HG03460 (cell line): ENCODE data around the gene KRTAP10-5.
"Not testable (repeated sequence)": the region's sequence is repeated elsewhere in the genome, so short reads cannot be mapped to it uniquely, and the experiment has no call there.

Experiments used
- ATAC-seq: cut with Tn5 transposase; IDR thresholded peaks from one replicate; pipeline ENCODE4 v1.9.1; 2021; ENCODE audit not compliant: unreplicated experiment

The KRTAP10-5 gene

DNA sequence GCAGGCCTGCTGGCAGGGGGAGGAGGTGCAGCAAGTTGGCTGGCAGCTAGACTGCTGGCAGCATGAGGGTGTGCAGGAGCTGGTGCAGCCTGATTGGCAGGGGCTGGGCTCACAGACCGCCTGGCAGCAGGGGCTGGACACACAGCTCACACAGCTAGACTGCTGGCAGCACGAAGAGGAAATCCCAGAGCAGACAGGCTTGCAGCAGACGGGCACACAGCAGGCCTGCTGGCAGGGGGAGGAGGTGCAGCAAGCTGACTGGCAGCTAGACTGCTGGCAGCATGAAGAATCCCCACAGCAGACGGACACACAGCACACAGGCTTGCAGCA lies 11.4 kb upstream of the KRTAP10-5 start:
- ATAC-seq: not testable (repeated sequence)

GRCh38 chr21:44590897-44591800 lies 10.7 kb upstream of the KRTAP10-5 start:
- ATAC-seq: not testable (repeated sequence)

DNA sequence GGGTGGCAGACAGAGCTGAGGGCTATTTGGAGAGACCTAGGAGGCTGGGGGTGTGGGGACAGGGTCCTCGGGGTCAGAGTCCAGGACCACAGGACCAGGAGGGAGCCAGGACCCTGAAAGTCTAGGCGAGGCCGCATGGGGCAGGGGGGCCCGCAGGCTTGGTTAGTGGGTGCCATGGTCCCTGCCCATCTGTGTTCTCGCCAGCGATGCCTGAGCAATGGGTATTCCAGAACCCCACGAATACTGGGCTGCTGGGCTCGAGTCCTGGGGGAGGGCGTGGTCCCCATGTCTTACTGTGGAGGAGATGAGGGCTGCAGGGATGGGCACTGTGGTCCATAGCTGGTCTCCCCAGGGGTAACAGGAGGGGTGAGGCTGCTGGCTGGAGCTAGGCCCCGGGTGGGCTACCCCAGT lies 9.9 kb upstream of the KRTAP10-5 start:
- ATAC-seq: no peak

- ATAC-seq: no peak
These were observed 9.3 kb upstream of the KRTAP10-5 start for GRCh38 chr21:44589586-44590305.

- ATAC-seq: no peak
These were observed 8.7 kb upstream of the KRTAP10-5 start for GRCh38 chr21:44589094-44589493.

GRCh38 chr21:44585892-44586291 lies 5.5 kb upstream of the KRTAP10-5 start:
- ATAC-seq: no peak

DNA sequence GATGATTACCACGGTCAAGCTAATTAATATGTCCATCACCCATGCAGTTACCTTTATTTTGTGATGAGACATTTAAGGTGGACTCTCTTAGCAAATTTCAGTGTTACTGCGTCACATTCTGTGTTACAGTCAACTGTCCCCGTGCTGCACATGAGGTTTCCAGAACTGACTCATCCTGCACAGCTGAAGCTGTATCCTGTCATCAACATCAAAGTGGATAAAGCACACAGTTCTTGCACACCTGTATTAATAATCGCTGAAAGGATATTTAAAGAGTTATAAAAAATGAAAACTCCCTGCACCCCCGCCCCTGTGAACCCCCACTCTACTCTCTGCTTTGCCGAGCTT lies 3.4 kb upstream of the KRTAP10-5 start:
- no peak for ATAC-seq

GRCh38 chr21:44583089-44583799 lies 2.8 kb upstream of the KRTAP10-5 start:
- no peak for ATAC-seq

GRCh38 chr21:44582055-44582454 lies 1.7 kb upstream of the KRTAP10-5 start:
- no peak for ATAC-seq

GRCh38 chr21:44581158-44581557 lies 754 bp upstream of the KRTAP10-5 start:
- no peak for ATAC-seq

DNA sequence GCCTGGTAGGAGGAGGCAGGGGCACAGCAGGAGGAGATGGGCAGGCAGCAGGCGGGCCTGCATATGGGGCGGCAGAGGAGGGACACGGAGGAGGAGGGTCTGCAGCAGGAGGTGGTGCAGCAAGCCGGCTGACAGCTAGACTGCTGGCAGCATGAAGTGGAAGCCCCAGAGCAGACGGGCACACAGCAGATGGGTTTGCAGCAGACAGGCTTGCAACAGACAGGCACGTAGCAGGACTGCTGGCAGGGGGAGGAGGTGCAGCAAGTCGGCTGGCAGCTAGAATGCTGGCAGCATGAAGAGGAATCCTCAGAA lies 615 bp downstream of the KRTAP10-5 start:
- ATAC-seq: no peak

- no peak for ATAC-seq
These were observed 1.2 kb downstream of the KRTAP10-5 start for GRCh38 chr21:44579056-44579832.

DNA sequence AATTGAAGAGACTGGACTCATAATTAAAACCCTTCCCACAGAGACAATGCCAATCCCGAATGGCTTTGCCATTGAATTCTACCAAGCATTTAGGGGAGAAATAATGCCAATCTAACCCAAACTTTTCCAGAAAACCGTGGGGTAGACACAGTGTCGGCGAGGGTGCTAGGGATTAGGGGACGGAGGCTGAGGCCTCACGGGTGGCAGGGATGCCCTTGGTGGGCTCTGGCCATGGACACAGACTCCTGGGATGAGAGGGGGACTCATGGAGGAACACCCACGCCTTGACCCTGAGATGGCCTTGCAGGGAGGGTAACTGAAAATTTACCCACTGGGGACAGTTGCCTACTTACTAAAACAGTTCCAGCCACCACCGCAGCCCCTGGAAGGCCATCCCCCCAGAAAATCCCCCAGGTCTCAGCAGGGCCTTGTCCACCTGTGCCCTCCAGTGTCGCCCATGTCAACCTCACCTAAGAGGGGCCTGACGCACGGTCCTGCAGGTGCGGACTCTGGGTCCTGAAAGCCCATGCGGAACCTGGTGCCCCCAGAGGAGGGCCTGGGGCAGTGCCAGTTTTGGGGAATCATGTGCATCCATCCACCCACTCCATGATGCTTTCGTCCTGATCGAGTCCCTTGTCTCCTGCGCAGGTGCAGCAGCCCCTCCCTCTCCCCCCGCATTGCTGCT lies 1.9 kb downstream of the KRTAP10-5 start:
- no peak for ATAC-seq

- no peak for ATAC-seq
These were observed 4.4 kb downstream of the KRTAP10-5 start for GRCh38 chr21:44576025-44576420.

- ATAC-seq: no peak
These were observed 4.9 kb downstream of the KRTAP10-5 start for GRCh38 chr21:44575307-44576024.

GRCh38 chr21:44574457-44575306 lies 5.7 kb downstream of the KRTAP10-5 start:
- ATAC-seq: no peak

- ATAC-seq: not testable (repeated sequence)
These were observed 6.6 kb downstream of the KRTAP10-5 start, which contains the start of gene KRTAP10-4 for GRCh38 chr21:44573630-44574456. Gene KRTAP10-4, plus strand, starts transcription at chr21:44573729. Its CDS starts 30 bp downstream, at chr21:44573759.

- ATAC-seq: no peak
These were observed 7.3 kb downstream of the KRTAP10-5 start for GRCh38 chr21:44572959-44573583.
